ENCODE data around the gene TMSB10. TPM values are rescaled to one million over a fixed set of nuclear protein-coding genes. Genes with fewer than 3 reads are reported as not detected.

Gene TMSB10
- total RNA-seq, 1 donor from 2014 or later: 3,273 TPM

DNA sequence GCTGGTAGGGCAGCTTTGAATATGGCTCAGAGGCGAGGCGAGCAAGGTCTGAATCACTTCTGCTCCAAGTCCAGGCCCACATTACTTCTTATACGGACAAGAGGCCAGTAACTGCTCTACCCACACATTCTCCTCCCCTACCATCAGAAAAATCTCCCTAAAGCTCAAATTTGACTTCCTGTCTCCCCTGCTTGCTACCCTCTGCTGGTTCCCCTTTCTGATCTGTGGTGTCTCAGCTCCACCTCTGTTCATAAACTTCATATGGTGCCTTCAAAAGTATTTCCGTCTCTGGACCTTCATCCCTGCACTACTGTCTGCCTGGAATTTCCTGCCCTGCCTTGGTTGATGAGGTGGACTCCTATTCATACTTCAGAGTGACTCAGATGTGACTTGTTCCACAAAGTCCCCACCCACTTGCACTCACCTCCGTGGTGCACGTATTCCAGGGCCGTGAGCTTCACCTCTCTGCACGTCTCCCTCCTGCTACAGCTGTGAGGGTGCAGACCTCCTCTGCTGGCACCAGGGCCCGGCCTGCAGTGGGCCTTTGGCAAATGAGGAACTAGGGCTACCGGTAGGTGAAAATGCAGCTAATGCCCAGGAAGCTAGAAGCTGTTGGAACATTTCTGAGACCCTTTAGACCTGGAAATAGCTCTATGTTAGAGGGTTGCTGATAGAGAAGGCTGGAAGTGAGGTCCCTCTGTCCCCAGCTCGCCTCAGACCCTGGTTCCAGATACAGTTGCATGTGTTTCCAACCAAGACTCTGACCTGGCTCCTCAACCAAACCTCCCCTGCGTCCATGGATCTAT, 41.0 kb downstream of the TMSB10 start:
- no peak for DNase-seq
- no peaks in the 10 kb centered on the region for H3K9me3 Mint-ChIP-seq (ENCODE audit: unreplicated experiment)
- H3K36me3 Mint-ChIP-seq (ENCODE audit: unreplicated experiment): no peaks in the 10 kb centered on the region
- TF ChIP-seq, protein P1, sequence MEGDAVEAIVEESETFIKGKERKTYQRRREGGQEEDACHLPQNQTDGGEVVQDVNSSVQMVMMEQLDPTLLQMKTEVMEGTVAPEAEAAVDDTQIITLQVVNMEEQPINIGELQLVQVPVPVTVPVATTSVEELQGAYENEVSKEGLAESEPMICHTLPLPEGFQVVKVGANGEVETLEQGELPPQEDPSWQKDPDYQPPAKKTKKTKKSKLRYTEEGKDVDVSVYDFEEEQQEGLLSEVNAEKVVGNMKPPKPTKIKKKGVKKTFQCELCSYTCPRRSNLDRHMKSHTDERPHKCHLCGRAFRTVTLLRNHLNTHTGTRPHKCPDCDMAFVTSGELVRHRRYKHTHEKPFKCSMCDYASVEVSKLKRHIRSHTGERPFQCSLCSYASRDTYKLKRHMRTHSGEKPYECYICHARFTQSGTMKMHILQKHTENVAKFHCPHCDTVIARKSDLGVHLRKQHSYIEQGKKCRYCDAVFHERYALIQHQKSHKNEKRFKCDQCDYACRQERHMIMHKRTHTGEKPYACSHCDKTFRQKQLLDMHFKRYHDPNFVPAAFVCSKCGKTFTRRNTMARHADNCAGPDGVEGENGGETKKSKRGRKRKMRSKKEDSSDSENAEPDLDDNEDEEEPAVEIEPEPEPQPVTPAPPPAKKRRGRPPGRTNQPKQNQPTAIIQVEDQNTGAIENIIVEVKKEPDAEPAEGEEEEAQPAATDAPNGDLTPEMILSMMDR (IDR thresholded peaks at IDR 0.05; ENCODE audit: partially characterized antibody, unreplicated experiment): no peak
- peaks cover 1% of the 10 kb centered on the region for H3K27me3 Mint-ChIP-seq (ENCODE audit: unreplicated experiment)
- no peak overlapping the region for H3K27ac Mint-ChIP-seq (ENCODE audit: unreplicated experiment)
- no peak overlapping the region for H3K4me3 Mint-ChIP-seq (ENCODE audit: unreplicated experiment)
- no peaks in the 10 kb centered on the region for H3K4me1 Mint-ChIP-seq (ENCODE audit: low read depth, unreplicated experiment)

DNA sequence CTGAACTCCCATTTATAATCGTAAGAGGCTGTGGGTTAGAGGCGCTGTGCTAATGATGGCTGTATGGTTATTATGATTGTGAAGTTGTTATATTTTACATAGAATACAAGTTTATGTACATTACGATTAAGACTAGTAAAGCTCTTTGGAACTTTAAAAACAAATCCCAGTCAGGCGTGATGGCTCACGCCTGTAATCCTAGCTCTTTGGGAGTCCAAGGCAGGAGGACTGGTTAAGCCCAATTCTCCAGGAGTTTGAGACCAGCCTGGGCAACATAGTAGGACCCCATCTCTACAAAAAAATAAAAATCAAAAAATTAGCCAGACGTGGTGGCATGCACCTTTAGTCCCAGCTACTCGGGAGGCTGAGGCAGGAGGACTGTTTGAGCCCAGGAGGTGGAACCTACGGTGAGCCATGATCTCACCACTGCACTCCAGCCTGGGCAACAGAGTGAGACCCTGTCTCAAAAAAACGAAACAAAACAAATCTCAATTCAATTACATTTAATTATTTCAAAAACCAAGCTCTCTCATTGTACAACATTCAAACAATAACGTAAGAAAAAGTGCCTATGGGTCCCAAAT, 41.6 kb downstream of the TMSB10 start:
- Mint-ChIP-seq H3K36me3 (ENCODE audit: unreplicated experiment) (no peaks in the 10 kb centered on the region), H3K9me3 (ENCODE audit: unreplicated experiment) (no peaks in the 10 kb centered on the region), H3K27ac (ENCODE audit: unreplicated experiment) (no peak overlapping the region), H3K4me3 (ENCODE audit: unreplicated experiment) (no peak overlapping the region), H3K27me3 (ENCODE audit: unreplicated experiment) (peaks cover 1% of the 10 kb centered on the region), H3K4me1 (ENCODE audit: low read depth, unreplicated experiment) (no peaks in the 10 kb centered on the region)
- TF ChIP-seq, protein P1 (IDR thresholded peaks at IDR 0.05; ENCODE audit: partially characterized antibody, unreplicated experiment): no peak
- no peak for DNase-seq

DNA sequence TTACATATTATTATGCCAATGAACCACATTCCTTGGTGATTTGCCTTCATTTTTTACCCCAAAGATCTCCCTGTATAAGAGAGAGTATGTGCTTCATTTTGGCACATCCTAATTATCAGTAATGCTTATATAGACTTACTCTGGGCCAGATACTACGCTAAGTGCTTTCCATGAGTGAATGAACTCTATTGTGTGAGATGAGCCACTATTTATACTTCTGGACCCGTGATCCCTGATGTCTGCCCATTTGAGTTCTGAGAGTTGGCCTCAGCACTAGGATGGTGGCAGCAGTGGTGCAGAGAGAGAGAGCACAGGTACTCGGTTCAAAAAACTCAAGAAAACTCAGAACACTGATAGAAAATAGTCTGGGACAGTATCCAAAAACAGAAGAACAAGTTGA, 48.1 kb downstream of the TMSB10 start:
- Mint-ChIP-seq H3K27ac (ENCODE audit: unreplicated experiment) (no peak overlapping the region), H3K9me3 (ENCODE audit: unreplicated experiment) (peaks cover 7% of the 10 kb centered on the region), H3K4me3 (ENCODE audit: unreplicated experiment) (no peak overlapping the region), H3K4me1 (ENCODE audit: low read depth, unreplicated experiment) (peaks cover 2% of the 10 kb centered on the region), H3K36me3 (ENCODE audit: unreplicated experiment) (no peaks in the 10 kb centered on the region), H3K27me3 (ENCODE audit: unreplicated experiment) (peaks cover 5% of the 10 kb centered on the region)
- TF ChIP-seq, protein P1 (IDR thresholded peaks at IDR 0.05; ENCODE audit: partially characterized antibody, unreplicated experiment): no peak
- DNase-seq: no peak

DNA sequence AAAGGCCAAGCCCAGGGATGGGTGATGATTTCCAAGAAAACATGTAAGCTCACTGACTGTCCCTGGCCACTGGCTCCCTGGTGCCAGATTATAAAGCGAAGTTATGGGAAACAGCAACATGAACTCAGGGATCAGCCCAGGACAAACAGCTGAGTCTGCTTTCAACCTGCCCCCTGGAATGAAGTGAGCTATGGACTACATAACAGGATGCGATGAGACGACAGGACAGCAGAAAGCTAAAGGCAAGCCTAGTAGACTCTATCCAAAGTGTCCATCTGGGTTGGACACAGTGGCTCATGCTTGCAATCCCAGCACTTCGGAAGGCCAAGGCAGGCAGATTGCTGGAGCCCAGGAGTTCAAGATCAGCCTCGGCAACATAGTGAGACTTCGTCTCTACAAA, 48.9 kb downstream of the TMSB10 start:
- Mint-ChIP-seq H3K4me1 (ENCODE audit: low read depth, unreplicated experiment) (peaks cover 2% of the 10 kb centered on the region), H3K27ac (ENCODE audit: unreplicated experiment) (no peak overlapping the region)

More for the DNA sequence above, 48.9 kb downstream of the TMSB10 start:
- H3K4me3 Mint-ChIP-seq (ENCODE audit: unreplicated experiment): no peak overlapping the region
- H3K9me3 Mint-ChIP-seq (ENCODE audit: unreplicated experiment): peaks cover 7% of the 10 kb centered on the region
- H3K36me3 Mint-ChIP-seq (ENCODE audit: unreplicated experiment): no peaks in the 10 kb centered on the region
- TF ChIP-seq, protein P1 (IDR thresholded peaks at IDR 0.05; ENCODE audit: partially characterized antibody, unreplicated experiment): no peak
- peaks cover 5% of the 10 kb centered on the region for H3K27me3 Mint-ChIP-seq (ENCODE audit: unreplicated experiment)
- DNase-seq: no peak

Other genes starting within 250 kb of the TMSB10 start
- not detected for gene TRABD2A, start 24.6 kb upstream of the TMSB10 start, total RNA-seq (ENCODE audit: unreplicated experiment)
- 46.8 TPM for gene KCMF1, start 65.5 kb downstream of the TMSB10 start, total RNA-seq (ENCODE audit: unreplicated experiment)
- 6.6 TPM for gene TCF7L1, start 227.7 kb downstream of the TMSB10 start, total RNA-seq (ENCODE audit: unreplicated experiment)

Data from glutamatergic neuron (in vitro differentiated cells).